NCI-H2171 (cell line): ENCODE measurements around the gene ANKRD2.
"Not testable (repeated sequence)": the region's sequence is repeated elsewhere in the genome, so short reads cannot be mapped to it uniquely, and the experiment has no call there.

Source experiments
- DNase-seq: peaks from one replicate; lab custom pipeline; 2025; lab: John Stamatoyannopoulos, UW

The ANKRD2 gene

GRCh38 chr10:97573021-97573420, 442 bp downstream of the ANKRD2 start:
- DNase-seq = no peak

DNA sequence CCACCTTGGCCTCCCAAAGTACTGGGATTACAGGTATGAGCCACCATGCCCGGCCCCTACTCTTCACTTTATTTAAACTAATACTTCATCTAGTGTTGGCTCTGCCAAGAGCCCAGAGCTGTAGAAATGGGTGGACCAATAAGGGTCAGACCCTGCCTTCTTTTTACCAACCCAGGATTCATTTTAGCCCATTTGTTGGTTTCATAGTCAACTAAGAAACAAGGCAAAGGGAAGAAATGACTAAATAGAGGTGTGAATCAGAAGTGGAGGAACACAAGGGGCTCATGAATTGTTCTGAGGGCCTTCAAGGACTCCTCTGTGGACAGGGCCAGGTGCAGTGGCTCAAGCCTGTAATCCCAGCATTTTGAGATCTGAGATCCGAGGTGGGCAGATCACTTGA, 1.1 kb downstream of the ANKRD2 start:
- DNase-seq = no peak

DNA sequence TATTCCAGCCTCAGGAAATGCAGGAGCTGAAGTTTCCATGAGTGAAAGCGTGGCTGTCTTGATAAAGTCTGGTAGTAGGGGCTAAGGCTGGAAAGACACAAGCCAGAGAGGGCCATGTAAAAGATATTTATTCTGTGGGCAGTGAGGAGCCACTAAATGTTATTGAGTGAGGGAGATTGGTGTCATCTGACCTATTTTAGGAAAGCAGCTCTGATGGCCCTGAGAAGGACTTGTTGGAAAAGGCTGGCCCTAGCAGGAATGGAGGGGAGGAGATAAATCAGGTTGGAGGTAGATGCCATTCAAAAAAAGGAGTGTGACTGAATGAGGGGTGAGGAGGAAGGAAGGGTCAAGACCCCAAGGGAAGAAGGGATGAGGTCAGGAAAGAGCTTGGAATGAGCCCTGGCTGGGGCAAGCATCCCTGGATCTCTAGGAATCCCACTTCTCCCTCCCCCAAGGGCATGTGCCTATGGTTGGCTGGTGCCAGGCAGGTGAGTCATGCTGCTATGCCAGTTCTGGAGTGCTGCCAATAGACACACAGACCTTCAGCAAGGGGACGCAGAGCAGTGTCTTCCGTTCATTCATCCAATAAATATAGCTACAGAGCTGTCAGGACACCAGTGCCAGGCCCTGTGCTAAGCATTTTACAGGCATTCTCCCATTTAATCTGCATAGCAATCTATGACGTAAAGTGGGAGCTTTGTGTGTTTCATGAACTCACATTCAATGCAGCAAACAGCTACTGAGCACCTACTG, 2.0 kb downstream of the ANKRD2 start:
- peak; percentile 56 for DNase-seq

DNA sequence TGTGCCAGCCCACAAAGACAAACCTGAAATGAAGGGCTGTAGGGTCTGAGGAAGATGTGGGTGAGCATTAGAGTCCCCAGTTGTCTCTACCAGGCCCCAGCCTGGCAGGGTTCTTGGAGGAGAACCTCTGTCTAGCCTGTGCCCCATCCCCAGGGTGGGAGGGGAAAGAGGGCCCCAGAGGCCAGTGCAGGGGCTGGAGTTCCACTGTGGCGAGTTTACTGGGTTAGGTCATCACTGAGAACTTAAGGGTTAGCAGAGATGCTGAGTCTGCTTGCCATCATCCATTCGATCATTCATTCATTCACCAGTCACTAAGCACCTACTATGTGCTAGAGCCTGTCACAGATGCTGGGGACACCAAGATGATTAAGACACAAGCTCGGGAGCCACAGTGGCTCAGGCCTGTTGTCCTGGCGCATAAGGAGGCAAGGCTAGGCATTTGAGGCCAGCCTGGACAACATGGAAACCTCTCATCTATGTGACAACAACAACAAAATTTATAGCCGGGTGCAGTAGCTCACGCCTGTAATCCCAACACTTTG, 2.6 kb downstream of the ANKRD2 start:
- DNase-seq = no peak

GRCh38 chr10:97576487-97576886, 3.9 kb downstream of the ANKRD2 start:
- DNase-seq = not testable (repeated sequence)

DNA sequence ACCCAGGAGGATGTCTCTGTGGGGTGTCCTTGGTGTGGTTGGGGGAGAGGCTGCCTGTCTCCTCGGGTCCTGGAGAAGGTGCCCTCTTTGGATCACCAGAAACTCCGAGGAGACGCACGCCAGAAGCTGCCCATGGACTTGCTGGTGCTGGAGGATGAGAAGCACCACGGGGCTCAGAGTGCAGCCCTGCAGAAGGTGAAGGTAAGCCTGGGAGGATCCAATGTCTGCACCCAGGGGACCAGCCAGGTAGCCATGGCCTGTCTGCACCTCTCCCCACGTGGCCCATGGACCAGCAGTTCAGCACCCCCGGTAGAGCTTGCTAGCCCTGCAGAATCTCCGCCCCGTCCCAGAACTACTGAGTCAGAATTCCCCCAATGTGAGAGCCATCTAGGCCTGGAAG, 5.1 kb downstream of the ANKRD2 start:
- no peak for DNase-seq

DNA sequence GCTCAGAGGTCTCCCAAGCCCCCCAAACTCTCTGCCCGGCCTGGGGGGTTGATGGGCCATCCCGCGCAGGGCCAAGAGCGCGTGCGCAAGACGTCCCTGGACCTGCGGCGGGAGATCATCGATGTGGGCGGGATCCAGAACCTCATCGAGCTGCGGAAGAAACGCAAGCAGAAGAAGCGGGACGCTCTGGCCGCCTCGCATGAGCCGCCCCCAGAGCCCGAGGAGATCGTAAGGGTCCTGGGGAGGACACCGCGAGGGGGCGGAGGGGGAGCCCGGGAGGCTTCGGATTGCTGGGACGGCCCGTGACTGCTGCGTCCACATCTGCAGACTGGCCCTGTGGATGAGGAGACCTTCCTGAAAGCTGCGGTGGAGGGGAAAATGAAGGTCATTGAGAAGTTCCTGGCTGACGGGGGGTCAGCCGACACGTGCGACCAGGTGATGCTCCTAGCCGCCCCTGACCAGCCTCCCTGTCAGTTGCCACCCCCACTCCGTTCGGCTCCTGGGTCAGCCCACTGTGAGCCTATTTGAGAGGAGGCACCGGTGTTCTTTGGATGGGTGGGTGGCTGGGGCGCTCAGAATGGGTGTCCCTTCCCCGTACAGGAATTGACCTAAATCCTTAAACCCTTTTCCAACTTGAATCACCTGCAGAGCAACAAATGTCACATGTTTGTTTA, 5.7 kb downstream of the ANKRD2 start:
- no peak for DNase-seq

- DNase-seq = no peak
These were observed 8.1 kb downstream of the ANKRD2 start for GRCh38 chr10:97580421-97581367.

GRCh38 chr10:97582169-97582568, 9.6 kb downstream of the ANKRD2 start:
- no peak for DNase-seq

- no peak for DNase-seq
These were observed 10.9 kb downstream of the ANKRD2 start for GRCh38 chr10:97583476-97583875.

- no peak for DNase-seq
These were observed 11.7 kb downstream of the ANKRD2 start, which contains the start of gene HOGA1 for GRCh38 chr10:97584060-97584797. HOGA1 (plus strand) TSS chr10:97584389; CDS start chr10:97584704, 315 bp downstream.

DNA sequence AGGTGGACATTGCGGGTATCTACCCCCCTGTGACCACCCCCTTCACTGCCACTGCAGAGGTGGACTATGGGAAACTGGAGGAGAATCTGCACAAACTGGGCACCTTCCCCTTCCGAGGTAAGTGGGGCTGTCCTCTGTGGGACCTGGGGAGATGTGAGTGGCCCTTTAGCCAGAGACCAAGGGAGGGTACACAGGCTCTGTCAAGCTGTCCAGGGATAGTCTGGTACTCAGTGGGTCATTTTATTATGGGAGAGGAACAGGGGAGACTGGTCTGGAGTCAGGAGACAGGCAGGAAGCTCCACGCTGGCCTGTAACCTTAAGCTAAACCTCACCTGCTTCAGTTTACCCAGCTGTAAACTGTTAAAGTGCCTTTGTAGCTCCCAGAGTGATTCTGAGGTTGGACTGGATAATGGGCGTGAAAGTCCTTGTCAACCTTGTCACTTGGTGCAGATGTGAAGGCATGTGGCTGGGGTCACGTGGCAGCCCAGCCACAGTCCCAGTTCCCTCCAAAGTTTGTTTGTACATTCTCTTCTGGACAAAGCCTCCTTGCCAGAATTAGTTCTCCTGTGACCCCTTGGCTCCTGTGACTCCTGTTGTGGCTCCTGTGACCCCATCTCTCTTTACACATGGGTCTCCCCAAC, 12.3 kb downstream of the ANKRD2 start:
- no peak for DNase-seq

DNA sequence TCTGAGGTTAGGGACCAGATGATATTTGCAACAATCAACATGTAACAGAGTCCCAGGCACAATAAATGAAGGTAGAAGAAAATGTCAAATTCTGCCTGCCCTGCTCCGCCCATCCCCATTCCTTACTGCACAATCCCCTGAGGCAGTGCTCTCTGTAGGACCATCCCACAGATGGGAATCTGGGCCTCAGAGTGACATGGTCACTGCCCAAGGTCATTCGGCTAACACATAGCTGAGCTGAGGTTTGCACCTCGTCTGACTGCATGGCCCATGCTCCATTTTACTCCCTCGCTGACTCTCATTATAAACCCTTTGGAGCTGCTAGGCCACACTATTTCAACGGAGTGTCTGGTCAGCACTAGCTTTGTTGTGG, 12.8 kb downstream of the ANKRD2 start:
- no peak for DNase-seq

GRCh38 chr10:97587183-97587582, 14.6 kb downstream of the ANKRD2 start:
- DNase-seq = no peak

- DNase-seq = no peak
These were observed 16.9 kb downstream of the ANKRD2 start, which contains the start of gene C10orf62 for GRCh38 chr10:97589479-97589878. C10orf62 (plus strand) TSS chr10:97589721; CDS start chr10:97589898, 177 bp downstream.

DNA sequence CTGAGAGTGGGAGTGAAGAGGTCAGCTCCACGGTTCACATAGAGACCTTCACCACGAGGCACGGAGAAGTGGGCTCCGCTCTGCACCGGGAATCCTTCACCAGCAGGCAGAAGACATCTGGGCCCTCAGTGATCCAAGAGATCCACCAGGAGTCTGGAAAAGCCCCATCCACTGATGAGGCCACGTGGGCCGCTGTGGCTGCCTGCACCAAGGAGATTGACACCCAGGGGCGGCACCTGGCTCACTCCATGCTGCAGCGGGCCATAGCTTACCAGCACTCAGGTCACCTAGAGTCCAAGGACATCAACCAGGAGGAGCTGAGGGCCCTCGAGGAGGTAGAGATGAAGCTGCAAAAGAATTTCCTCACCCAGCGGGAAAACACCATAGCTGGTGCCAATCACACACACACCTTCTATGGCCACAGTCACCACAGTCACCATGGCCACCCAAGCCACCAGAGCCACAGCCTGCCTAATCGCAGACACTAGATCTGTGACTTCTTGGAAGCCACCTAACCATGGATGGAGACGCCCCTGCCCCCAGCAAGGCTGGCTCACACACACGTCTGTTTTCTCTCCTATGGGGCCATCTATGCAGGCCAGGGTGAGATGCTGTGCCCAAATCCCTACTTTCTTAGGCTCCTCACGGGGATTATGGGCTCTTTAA, 17.6 kb downstream of the ANKRD2 start:
- no peak for DNase-seq

DNA sequence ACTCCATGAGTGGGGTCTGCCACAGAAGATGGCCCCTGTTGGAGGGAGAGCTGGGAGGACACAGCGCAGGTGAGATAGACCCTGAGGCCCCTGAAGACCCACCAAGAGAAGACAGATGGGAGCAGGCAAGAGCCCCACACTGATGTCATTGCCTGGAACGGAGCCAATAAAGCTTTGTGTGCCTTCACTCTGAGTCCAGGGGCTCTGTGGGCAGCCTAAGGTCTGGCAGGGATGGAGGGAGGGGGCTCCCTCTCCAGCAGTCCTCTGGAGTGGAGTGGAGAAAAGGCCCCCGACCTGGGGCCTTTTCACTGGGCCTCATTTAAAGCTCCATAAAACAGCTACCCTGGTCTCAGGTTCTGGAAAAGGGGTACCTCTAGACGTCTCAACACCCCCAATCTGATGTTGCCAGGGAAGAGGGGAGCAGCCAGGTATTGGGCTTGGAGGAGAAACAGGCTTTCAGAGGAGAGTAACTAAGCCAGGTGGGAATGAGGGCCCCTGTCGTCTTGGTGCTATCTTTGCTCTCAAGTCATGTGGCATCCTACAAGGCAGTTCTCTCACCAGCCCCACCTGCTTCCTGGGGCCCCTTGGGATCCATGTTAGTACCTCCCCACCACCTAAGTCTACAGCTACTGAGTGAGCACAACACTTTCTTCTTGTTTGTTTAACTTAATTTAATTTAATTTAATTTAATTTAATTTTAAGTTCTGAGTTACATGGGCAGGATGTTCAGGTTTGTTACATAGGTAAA, 18.3 kb downstream of the ANKRD2 start:
- no peak for DNase-seq

GRCh38 chr10:97593421-97593820, 20.8 kb downstream of the ANKRD2 start:
- DNase-seq = no peak
